Measurements from ENCODE around the gene ZNF532. TPM values are rescaled to one million over a fixed set of nuclear protein-coding genes. Genes with fewer than 3 reads are reported as not detected.

Gene ZNF532
- total and polyA plus RNA-seq, 2 of the 13 experiments (the other 11 are each of a cell fraction or from before 2014, with no cell fraction given) = not detected

- no peak for TF ChIP-seq REST (IDR thresholded peaks at IDR 0.05; ENCODE audit: borderline replicate concordance in 1 of 2, low read depth in 1 of 2, low read length in 2 of 2)
Measured at GRCh38 chr18:58927659-58928058, 63.0 kb downstream of the ZNF532 start (continued).

GRCh38 chr18:58928386-58928785 lies 63.7 kb downstream of the ZNF532 start:
- CTCF ChIA-PET (ENCODE audit: low intra/inter-chr PET ratio, low total read pairs) = no interaction called here
- TF ChIP-seq ZNF652 (CRISPR knock-in tag; IDR thresholded peaks at IDR 0.05; ENCODE audit: borderline replicate concordance, low read depth) = no peak
- TF ChIP-seq ZNF546 (CRISPR knock-in tag; conservative IDR thresholded peaks at IDR 0.05) = no peak
- no peak for TF ChIP-seq ZNF460 (CRISPR knock-in tag; IDR thresholded peaks at IDR 0.05; ENCODE audit: borderline replicate concordance)
- no peak for TF ChIP-seq HNF1A (IDR thresholded peaks at IDR 0.05; ENCODE audit: low read depth)
- TF ChIP-seq HNF1A (CRISPR knock-in tag; IDR thresholded peaks at IDR 0.05; ENCODE audit: borderline replicate concordance) = no peak
- no peak for TF ChIP-seq NFAT5 (CRISPR knock-in tag; IDR thresholded peaks at IDR 0.05)

More at GRCh38 chr18:58928386-58928785, 63.7 kb downstream of the ZNF532 start:
- no peak overlapping the region for H2AFZ ChIP-seq (ENCODE audit: low read length)
- BruUV-seq (replicated peaks) = no TSS peak
- peaks cover 0 to 36% of the 10 kb centered on the region in 2 experiments; a peak in 2 of 5 replicates for H3K27me3 ChIP-seq (ENCODE audit: control insufficient read depth in 1 of 2, insufficient read depth in 2 of 2, low read length in 2 of 2)
- H4K20me1 ChIP-seq (ENCODE audit: insufficient read depth, low read length) = no peaks in the 10 kb centered on the region
- H3K4me1 ChIP-seq (ENCODE audit: insufficient read depth, low read length) = no peaks in the 10 kb centered on the region
- WGBS (ENCODE audit: low lambda C conversion rate) = 0% methylated on average over 4 of the region's 4 CpGs
- DNase-seq (ENCODE audit: low spot score) (no peak), FAIRE-seq (no peak), ATAC-seq (no peak)
- H3K79me2 ChIP-seq (ENCODE audit: insufficient read depth, low read length) = no peaks in the 10 kb centered on the region
- in situ Hi-C loops (cut with HindIII; ENCODE audit: extremely low pct_ligation_motif_present, low pct_unique_long_range_greater_than_20kb) = no loop called here
- H3K9me3 ChIP-seq (ENCODE audit: low read length) = no peaks in the 10 kb centered on the region
- H3K4me2 ChIP-seq (ENCODE audit: low read depth, low read length) = no peak overlapping the region
- no peak overlapping the region for H3K27ac ChIP-seq (ENCODE audit: extremely low read length, insufficient read depth, low read length)
- no peaks in the 10 kb centered on the region for H3K36me3 ChIP-seq (replicated peaks in 1 of 2; ENCODE audit: control insufficient read depth in 1 of 2, insufficient read depth in 2 of 2, low read length in 2 of 2)
- no peak overlapping the region for H3K9ac ChIP-seq (ENCODE audit: insufficient read depth, low read depth, low read length)
- intact Hi-C loops (cut with micrococcal nuclease; ENCODE audit: unreplicated experiment) = no loop called here
- H3K4me3 ChIP-seq (replicated peaks in 1 of 3; ENCODE audit: insufficient read depth in 1 of 3, low read depth in 2 of 3, low read length in 3 of 3) = no peak overlapping the region
- POLR2A ChIA-PET = no interaction called here
